ENCODE data around the gene SEC14L1.

GRCh38 chr17:77225265-77225664 lies 84.5 kb downstream of the SEC14L1 start:
- TF ChIP-seq ZNF140 (tag by site-specific recombination; IDR thresholded peaks at IDR 0.05) = no peak
- no peak for TF ChIP-seq YY1 (tag by site-specific recombination; IDR thresholded peaks at IDR 0.05)
- no peak for TF ChIP-seq SP2 (tag by site-specific recombination; IDR thresholded peaks at IDR 0.05)
- TF ChIP-seq ZNF37A (tag by site-specific recombination; IDR thresholded peaks at IDR 0.05) = no peak
- no peak for TF ChIP-seq ZBTB8A (tag by site-specific recombination; IDR thresholded peaks at IDR 0.05)
- TF ChIP-seq ZSCAN4 (tag by site-specific recombination; IDR thresholded peaks at IDR 0.05) = no peak
- no peak for TF ChIP-seq ZSCAN18 (tag by site-specific recombination; IDR thresholded peaks at IDR 0.05)
- no peak for TF ChIP-seq TCF7L2 (IDR thresholded peaks at IDR 0.05; ENCODE audit: borderline replicate concordance, low read depth, low read length)
- no peak for TF ChIP-seq ZSCAN30 (tag by site-specific recombination; IDR thresholded peaks at IDR 0.05)
- TF ChIP-seq TRIM28 (IDR thresholded peaks at IDR 0.05; ENCODE audit: borderline replicate concordance, low read length) = no peak
- TF ChIP-seq CTCF (tag by site-specific recombination; IDR thresholded peaks at IDR 0.05) = no peak
- TF ChIP-seq ZNF529 (tag by site-specific recombination; IDR thresholded peaks at IDR 0.05; ENCODE audit: insufficient replicate concordance) = no peak
- TF ChIP-seq ZNF16 (tag by site-specific recombination; IDR thresholded peaks at IDR 0.05; ENCODE audit: low read depth) = no peak
- no peak for TF ChIP-seq ZNF514 (tag by site-specific recombination; IDR thresholded peaks at IDR 0.05)
